Stimulated activated CD8-positive, alpha-beta memory T cell treated with anti-CD3 and anti-CD28 coated beads, Interleukin-12 subunit alpha, Interleukin-12 subunit beta, amount 100 ng/mL, for 24 hours (primary cell): Measurements from ENCODE around the gene HOXB2.

Source experiments
- DNase-seq: peaks from one replicate; pipeline ENCODE4 v3.0.0-alpha.2; 2020; ENCODE audit errors: extremely low read depth

The HOXB2 gene

DNA sequence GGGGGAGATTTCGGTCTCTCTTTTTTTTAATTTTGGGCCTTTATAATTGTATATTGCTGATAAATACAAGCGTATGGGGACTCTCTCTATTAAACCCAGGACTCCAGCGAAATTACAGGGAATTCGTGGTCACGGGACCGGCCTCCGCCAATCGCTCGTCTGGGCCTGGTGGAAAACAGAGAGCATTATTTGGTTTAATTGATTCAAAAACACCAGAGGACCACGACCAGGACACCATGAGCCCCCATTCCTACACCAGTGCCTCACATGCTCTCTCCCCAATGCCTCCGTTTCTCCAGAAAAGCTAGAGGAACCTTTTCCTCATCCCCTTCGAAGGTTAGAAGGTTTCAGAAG lies at the start of gene HOXB2:
HOXB2 (minus strand) TSS at position 88 of the 354 bp plus-strand sequence. CDS start 198 bp downstream, outside the sequence.
- no peak for DNase-seq

DNA sequence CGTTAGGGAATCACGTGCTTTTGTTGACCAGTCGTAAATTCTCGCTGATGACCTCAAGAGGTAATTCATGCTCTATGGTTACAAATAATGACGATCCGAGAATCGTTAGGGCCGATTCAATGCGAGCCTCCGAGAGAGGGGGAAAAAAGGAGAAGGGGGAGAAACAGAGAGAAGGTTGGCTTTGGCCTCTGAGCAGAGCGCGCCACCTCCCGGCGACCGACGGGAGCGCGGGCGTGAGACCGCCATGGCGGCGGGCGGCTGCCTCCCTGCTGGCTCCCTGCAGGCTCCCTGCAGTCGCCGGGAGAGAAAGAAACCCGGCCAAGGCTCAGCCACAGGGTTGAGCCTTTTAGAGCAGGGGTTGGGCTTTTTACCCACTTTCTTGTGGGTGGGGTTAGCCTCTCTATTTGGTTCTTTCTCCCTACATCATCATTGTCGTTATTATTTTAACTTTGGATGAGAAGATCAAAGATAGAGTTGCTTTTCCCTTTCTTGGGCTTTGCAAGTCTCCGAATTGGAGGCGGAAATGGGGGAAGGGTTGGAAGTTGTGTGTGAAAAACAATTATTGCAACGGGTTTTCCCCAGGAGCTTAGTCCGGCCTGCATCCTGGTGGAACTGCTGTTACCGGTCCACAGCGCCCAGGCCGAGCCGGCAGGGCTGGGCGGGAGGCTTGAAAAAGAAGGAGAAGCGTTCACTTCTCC lies 49.1 kb upstream of the HOXB2 start:
- peak; percentile 52 for DNase-seq

DNA sequence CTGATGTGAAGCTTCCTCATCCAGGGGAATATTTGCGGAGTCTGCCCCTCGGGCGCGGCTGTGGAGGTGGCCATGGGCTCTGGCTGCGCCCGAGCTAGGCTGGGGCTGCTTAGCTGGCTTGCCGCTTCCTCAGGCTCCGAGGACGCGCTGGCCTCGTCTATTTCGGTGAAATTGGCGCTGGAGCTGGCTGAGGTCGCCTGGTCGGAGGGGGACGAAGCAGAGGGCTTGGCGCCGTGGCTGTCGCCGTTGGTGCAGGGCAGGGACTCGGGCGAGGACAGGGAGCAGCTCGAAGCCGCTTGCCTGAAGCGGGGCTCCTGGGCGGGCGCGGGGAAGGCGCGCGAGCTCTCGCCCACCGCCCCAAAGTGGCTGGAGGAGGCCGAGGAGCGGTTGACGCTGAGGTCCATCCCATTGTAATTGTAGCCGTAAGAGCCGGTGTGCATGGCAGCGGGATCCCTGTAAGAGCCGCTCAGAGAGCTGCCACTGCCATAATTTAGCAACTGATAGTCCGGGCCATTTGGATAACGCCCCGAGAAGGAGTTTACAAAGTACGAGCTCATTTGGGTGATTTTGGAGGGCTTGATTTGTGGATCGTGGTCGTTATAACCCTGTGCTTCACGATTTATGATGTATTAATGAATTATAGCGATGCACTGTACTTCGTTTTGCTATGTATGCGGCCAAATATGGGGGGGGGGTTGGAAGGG lies 48.4 kb upstream of the HOXB2 start, which contains the start of gene HOXB5:
HOXB5 (minus strand) TSS at position 654 of the 704 bp plus-strand sequence; CDS start at position 557, 97 bp downstream.
- DNase-seq = no peak

DNA sequence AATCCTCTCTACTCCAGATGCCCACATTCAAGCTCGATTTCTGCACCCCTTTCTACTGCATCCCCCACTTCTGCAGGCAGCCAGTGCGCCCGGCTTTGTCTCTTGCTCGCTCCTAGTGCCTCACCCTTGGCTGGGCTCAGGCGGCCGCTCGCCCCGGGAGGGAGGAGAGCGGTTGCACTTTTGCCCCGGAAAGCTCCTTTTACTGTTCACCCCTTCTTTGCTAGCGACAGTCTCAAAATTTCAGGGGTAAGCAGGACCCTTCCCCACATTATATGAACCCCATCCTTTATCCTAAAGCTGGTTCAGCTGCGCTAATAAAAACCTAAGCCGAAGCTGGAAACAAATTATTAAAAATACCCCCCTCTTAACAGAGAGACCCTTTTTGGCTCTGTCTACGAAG lies 47.7 kb upstream of the HOXB2 start:
- DNase-seq = no peak

DNA sequence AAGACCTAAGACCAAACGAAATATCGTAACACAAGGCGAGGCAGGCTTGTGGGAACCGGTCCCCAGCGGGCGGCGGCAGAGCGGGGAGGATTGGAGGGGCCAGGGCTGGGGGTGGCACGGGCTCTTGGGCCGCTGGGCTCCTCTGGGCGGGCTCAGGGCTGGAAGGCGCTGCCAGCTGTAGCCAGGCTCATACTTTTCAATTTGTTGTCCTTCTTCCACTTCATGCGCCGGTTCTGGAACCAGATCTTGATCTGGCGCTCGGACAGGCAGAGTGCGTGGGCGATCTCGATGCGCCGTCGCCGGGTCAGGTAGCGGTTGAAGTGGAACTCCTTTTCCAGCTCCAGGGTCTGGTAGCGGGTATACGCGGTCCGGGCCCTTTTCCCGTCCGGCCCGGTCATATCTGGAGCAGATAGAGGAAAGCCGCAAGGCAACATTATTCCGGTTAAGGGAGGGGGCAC lies 47.2 kb upstream of the HOXB2 start:
- DNase-seq = no peak

DNA sequence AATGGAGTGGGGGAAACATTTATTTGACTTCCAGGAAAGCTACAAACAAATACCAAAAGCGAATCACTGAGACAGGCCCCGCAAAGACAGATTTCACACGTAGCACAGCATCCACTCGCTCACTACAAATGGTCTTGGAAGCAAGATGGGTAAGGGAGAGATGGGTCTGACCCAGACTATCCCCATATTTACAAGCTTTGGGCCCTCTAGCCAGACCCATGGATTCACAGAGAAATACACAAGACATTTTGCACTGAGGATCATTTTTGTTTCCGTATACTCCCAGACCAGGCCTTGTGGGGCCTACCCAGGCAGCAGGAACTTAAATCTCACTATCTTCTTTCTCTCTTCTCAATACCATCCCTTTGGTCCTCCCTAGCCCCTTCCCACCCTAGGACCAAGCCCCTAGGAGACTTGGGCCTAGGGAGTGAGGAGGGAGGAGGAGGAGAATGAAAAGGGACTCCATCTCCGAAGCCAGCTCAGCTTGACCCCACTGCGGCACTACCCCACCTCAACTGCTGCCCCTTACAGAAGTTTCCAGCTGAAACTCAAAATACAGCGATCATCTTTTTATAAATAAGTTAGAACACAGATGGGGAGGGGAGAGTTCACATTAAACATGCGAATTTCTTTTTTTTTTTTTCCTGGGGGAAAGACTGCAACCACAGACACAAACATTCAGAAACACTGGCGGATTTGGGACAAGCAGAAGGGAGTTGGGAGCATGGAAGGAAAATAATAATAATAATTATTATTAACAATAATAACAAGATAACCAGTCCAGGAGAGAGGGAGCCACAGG lies 46.5 kb upstream of the HOXB2 start:
- no peak for DNase-seq

DNA sequence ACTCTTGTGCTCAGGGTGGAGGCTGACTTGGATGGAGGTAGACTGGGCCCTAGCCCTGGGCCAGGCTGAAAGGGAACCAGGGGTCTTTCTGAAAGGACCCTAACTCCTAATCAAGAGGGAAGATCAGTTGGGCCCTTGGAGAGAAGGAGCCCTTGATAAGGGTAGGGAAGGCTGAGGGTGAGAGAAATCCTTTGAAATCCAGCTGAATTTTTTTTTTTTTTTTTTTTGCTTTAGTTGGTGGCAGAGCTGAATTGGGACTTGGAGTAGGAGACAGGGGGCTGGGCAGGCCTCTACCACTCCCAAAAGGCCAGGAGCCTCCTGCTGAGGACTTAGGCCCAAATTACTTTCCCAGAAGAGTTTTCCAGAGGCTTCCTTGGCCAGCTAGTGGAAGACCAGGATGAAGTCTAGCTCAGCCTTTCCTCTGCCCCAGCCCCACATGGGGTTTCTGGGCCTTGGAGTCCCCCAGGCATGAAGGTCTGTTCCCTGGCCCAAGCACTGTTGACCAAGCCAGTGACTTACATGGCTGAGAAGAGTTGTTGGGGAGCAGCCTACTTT lies 45.8 kb upstream of the HOXB2 start:
- DNase-seq = no peak

DNA sequence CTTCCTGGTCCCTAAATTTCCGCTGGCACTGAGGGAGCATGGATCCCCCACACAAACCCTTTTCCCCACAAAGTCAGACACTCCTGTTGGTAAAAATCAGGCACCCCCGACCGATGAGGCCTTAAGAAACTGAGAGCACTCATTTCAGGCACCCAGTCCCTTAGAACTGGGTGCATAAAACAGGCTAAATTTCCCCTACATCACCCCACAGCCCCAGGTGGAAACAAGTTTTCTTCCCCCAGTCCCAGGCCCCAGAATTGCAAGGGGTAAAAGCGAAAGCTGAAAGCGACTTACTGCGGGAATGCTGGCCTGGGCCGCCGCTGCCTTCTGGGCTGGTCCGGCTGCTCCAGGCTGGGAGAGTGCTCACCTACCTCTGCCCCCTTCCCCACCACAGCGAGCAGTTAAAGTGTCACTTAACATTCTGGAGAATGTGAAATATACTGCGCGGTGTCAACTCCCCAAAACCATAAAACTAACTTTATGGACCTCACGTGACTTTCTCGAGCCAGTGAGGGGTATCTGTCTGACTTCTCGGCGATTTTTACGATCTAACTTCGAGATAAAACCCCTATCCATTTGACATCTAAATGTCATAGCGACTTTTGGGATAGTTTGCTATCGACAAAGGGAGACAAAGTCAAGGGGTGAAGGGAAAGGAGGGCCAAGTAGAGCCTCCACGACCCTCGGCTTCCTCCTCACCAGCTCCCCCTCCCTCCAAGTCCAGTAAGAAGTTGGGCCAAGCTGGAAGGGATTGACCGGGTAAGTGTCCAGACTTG lies 45.1 kb upstream of the HOXB2 start, which contains the start of gene HOXB3:
HOXB3 (minus strand) TSS at position 411 of the 776 bp plus-strand sequence. CDS start 37,767 bp downstream, outside the sequence.
- DNase-seq = no peak

DNA sequence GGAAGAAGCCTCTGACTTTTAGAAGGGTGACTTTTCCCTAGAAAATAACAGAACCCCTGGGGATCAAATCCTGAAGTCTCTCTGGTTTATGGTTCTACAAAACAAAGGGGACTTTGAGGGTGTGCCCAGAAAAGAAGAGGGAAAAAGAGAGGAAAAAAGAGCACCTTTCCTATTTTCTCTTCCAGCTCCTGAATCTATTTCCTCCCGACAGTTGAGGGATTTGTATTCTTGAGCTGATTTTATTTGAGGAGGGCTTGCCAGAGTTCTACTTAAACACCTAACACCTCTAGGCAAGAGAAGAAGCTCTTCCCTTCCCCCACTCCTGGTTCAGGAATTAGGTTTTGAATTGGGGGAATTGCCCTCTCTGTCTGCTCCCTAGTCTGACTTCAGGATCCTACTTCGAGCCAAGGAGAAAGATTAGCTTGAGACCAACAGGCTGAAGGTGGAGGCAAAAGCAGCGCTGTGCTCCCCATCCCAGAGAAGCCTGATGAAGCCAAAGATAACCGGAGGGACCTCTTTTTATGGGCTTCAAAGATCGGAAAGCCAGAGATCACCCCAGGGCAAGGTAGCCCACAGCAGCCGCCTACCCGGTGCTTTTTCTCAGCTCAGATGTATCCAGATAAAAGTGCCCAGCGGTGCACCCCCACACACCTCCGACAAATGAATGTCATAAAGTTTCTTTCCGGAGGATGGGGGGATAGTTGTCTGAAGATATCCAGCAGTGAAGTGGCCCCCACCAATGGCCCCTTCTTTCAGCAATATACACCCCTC lies 44.3 kb upstream of the HOXB2 start:
- no peak for DNase-seq

DNA sequence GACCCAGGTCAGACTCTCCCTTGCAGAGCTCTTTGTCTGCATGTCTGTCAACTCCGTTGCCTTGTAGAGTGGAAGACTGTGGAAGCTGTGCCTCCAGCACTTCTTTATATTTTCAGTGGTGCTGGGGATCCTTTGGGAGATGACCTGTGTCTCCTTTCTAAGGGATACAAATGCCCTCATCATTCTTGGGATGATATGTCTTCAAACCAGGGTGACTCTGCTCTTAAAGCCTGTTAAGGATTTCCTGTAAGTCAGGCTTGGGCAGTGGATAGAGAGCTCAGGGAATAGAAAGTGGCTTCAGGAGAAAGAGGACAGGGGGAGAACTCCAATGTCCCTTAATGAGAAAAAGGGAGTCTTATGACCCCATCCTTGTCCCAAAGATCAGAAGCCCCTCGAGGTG lies 43.6 kb upstream of the HOXB2 start:
- no peak for DNase-seq

DNA sequence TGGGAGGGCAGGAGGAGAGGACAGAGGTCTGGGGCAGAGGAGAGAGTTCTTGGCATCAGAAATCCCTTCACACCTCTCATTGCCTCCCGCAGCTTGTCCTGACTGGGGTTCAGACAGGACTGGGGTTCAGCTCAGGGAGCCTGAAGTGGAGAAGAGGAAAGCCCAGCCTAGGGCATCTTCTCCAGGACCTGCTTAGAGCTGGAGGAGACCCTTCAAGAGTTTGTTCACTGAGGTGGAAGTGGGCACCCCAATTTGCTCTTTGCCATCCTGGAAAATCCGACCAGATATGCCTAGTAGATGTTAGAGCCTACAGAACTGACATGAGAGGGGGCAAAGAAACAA lies 43.1 kb upstream of the HOXB2 start:
- DNase-seq = no peak

DNA sequence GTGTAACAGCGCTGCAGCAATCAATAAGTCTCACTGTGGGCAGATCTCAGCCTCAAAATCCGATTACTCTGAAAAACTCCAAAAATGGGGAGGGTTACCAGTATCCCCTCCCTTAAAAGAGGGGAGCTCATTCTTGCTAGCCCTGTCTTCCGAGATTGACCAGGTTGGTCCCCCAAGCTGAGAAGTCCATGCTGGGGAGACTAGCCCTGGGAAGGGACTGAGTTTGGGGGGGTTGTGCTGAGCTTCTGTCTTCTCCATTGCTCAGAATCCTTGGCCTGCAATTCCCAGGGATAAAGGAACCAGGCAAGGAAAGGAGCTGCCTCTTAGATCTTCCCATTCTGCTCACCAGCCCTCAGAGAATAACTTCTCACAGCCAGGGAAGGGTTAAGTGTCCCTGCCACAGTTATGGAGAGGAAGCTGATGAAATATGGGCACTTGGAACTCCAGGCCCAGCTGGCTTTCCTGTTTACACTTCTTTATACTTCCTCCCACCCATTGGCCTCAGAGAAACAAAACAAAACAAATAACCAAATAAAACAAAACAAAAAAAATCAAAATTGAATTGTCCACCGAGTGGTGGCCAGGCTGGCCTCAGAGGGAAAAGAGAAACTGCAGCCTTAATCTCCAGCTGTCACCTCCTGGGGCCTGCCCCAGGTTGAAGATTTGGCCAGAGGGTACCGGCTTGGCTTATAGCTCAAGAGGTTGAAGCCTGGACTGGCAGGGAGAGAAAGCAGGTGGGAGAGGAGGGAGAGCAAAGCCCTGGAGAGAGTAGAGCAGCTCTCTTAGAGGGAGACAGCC lies 42.6 kb upstream of the HOXB2 start:
- DNase-seq = no peak

DNA sequence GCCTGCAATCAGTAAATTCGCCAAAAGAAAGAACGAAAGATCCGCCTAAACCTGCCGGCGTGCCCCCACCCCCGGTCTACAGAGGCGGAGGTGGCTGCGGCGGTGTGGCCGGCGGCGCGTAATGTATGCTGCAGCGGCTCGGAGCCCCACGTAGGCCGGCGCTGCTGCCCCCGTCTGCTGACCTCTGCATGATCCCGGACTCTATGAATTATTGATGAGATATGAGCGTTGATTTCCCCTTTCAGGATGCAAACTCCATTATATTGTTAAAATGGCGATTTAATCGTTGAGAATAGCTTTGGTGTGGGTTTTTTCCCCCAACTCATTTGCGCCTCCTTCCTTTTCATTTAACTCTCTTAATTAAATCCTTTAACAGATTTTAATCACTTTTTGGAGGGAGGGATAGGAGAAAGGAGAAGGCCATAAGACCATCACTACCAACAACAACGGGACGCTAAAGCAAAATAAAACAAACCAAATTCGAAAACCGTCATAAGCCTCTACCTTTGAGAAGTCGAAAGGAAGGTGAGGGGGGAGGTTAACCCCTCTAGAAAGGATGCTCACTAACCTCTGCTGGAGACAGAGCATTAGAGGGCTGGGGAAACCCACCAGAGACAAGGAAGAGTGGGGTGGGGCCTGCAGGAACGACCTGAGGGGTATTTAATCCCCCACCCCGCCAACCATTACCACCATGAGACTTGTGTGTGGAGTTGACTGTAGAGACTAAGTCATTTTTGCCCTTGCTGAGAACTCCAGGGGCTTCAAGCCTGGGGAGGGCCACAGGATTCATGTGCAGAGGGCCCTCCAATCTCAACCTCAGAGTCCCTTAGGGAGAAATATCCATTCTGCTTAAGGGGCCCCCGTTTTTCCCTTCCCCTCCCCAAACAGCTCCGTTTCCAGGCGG lies 41.7 kb upstream of the HOXB2 start:
- no peak for DNase-seq

DNA sequence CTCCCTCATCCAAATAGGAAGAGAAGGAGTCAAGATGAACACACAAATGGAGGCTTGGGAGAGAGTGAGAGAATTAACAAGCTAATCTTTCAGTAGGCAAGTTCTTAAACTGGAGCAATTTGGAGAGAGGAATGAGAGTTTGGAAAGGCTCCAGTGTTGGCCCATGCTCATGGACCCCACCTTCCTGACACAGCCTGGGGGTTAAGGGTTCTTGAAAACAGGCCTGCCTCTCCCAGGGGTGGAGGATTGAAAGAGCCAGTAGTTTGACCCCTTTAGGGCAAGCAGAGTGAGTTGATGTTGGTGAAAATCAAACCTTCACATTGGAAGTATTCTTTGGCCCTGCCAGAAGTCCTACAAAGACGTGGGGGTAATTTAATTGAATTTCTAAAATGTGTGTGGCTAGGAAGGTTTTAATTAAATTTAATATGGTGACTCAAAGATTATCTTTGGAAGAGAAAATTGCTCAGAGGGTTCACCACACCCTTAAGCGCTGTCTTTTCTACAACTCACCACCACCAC lies 39.4 kb upstream of the HOXB2 start:
- no peak for DNase-seq

DNA sequence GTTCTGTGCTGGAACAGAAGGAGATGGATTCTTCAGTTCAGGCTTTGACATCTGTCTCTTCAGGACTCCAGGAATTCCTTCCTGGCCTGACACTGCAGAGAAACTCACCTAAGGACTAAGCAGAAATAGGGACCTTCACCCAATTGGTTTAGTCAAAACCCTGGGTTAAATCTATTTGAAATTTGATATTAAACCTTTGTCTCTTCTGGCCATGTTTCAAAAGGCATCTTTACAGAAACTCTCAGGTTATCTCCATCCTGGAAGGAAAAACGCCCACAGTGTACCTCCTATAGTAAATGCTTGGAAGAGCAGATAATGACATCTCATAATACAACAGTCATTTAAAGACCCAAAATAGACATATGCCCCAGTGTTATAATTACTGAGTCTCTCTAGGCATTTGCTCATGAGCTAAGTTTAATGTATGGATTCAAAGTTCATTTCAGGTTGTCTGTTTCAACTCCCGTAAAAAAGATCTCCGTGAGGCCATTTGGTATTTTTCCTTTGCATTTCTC lies 38.9 kb upstream of the HOXB2 start:
- DNase-seq = no peak

DNA sequence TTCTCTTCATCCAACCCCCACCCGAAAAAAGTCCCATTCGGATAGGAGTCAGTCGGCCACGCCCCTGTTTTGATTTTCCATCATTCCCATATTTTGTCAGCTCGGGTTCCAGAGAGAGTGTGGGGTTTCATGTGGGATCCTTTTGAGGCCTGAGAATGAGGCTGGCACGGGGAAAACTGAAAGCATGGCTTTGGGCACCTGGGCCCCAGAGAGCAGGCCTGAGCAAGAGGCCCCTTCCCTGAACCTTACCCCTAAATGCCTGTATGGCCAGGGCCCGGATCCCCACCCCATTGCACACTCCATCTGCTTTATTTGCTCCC lies 37.8 kb upstream of the HOXB2 start:
- no peak for DNase-seq

DNA sequence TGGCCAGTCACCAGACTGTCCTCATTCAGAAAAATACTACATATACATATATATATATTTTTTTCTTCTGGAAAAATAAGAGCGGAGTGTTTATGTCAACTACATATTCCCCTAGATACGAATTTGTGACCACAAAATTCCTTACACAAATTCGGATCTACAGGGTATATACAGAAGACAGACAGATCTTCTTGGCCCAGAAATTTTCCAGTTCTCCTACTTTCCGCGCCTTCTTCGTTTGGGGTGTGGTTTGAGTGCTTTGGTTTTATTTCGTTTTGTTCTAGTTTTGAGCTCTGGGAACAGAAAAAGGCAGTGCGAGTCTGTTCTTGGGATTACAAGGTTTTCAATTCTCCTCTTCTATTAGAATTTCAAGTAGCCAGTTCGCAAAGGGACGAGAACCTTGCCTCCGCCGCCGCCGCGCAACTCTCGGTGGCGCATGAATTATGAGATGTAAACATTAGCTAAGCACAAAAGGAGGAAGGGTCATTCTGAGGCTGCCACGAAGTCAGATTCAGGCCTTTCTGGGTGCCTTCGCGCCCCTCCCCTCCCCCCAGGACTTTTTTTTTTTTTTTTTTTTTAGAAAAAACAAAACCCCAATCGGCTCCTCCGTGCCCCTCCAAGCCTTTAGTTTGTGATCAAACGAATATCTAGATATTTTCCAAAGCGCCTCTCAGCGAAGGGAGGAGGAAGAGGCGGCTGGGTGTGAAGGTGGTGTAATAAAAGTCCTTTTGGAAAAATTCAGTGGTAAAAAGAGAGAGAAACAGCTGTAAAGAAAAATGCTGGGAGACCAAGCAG lies 35.0 kb upstream of the HOXB2 start:
- no peak for DNase-seq

DNA sequence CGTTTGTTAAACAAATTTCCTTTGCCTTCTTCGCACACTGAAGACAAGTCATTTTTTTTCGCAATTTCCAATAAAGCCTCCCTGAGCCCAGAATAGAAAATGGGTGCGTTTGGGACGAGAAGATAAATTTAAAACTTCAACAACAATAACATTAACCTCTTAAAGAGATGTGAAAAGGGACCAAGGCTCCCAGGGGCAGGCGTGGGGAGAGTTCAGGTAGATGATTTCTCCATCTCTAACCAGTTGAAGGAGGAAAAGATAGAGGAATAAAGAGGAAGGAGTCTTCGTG lies 34.5 kb upstream of the HOXB2 start:
- DNase-seq = no peak
